NB4 (cell line): Measurements from ENCODE around the gene DDX17.

ENCODE experiments used
- CTCF ChIP-seq: IDR thresholded peaks from one replicate; pipeline ENCODE4 v1.5.1; 2012; ENCODE audit warnings: low read depth, low read length
- MAX ChIP-seq: IDR thresholded peaks from 2 replicates; pipeline ENCODE4 v1.6.1; 2011; ENCODE audit warnings: low read depth, low read length

GRCh38 chr22:38449776-38450175, 56.3 kb downstream of the DDX17 start:
- TF ChIP-seq CTCF: no peak
- no peak for TF ChIP-seq MAX
